Activated CD8-positive, alpha-beta memory T cell treated with anti-CD3 and anti-CD28 coated beads, Interleukin-2, amount 50 U/mL, for 24 hours (primary cell): Measurements from ENCODE around the gene SLC35E1.
"Not testable (repeated sequence)": the region's sequence is repeated elsewhere in the genome, so short reads cannot be mapped to it uniquely, and the experiment has no call there.

Experiments used
- DNase-seq: peaks from one replicate; pipeline ENCODE4 v3.0.0-alpha.2; 2020; ENCODE audit errors: extremely low read depth

Gene SLC35E1

GRCh38 chr19:16581971-16582343 lies 9.7 kb upstream of the SLC35E1 start:
- no peak for DNase-seq

DNA sequence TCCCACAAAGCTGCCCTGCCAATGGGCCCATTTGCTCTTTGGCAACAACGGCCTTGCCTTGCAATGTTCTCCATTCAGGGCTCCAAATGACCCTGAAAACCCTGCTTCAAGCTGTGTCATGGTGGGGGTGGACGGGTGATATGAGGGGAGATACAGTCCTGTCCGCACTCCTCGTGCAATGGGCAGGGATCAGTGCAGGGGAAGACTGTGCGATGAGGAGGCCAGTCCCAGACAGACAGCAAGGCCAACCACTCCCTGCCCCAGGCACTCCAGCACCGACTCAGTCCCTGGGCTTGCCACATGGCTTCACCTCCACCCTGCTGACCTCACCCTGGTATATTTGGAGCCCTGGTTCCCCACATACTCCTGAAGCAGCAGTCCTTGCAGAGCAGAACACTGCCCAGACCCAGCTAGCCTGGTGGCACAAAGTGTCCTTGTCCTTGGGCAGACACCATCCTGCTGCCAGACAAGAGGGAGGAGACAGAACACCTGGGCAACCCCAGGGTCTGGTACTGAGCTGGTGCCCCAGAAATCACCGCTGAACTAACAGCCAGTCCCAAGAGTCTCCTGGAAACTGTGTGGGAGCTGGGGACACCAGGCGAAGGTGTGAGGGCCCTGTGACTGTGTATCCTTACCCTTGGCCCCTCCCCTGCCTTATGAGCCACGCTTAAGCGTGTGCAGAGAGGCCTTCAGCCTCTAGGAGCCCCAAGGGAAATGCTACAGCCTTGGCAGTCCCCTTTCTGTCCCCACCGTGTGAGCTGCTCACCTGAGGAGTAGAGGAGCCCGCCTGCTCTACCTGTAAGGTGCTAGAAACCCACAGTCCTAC lies 9.1 kb upstream of the SLC35E1 start:
- DNase-seq, result no peak

DNA sequence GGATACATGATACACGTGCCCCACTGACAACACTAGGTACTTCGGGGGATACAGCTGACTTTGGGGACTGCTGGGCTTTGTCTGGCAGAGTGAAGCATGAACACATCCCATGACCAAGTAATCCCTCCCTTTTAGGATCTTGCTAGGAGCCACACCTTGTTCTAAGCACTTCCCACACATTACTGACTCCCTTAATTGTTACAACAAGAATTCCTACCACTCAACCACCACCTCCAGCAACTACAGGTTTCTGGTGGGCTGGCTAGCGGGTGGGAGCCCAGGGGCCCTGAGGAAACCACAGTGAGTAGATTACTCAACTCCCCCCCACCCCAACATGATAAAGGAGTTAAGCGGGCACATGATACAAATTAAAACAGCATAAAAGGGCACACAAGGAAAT lies 7.2 kb upstream of the SLC35E1 start:
- no peak for DNase-seq

GRCh38 chr19:16577531-16577985 lies 5.3 kb upstream of the SLC35E1 start:
- no peak for DNase-seq

GRCh38 chr19:16576690-16577530 lies 4.7 kb upstream of the SLC35E1 start:
- no peak for DNase-seq

DNA sequence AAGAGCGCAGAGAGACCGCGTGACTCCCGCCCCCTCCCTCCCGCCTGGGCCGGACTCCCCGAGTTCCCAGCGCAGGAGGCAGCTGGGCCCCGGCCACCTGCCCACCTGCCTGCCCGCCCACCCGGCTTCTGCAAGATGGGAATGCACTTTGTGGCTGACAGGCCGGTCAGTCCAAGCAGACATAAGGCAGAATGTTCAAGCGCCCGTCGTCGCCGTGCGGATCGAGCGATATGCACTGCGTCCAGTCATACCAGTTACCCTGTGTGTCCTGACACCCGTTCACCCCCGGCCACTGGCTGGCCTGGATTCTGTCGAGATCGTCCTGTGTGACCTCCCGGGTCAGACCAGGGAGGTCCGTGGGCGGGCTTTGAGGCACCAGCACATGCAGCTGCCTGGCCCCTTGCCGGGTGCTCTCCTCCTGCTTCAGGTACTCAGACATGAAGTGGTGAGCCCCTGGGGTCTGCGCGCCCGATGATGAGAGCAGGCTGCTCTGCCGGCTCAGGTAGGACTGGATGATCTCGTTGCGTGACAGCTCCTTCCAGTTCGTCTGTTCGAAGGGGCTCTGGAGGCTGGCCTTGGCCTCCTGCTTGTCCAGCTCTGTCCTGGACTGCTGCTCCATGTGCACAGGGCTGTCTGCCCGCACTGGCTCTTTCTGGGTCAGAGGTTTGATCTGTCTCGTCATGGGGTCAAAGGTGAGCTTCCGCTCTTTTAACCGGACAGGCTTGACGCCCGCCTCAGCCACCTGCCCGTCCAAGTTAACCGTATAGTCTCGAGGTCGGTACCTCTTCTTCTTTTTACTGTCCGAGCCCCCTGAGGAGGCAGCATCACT lies 3.9 kb upstream of the SLC35E1 start:
- no peak for DNase-seq

DNA sequence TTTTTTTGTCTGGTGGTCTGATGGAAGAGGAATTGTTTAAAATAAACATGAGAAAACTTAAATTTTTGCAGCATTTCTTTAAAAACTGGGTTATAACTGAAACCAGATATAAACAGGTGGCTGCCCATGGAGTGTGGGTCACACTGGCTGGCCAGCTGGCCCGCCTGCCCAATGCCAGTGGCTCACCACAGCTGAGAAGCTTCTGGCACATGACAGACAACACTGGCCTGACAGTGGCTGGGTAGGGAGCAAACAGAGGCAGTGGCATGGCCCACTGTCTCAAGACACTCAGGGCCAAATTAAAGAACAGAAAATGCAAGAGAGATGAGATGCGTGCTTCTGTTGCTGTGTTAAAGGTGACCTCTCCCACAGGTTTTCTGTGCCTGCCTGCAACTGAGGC lies 3.1 kb upstream of the SLC35E1 start:
- no peak for DNase-seq

GRCh38 chr19:16573925-16574324 lies 1.7 kb upstream of the SLC35E1 start:
- no peak for DNase-seq

- no peak for DNase-seq
Observed at GRCh38 chr19:16573296-16573695, 1.1 kb upstream of the SLC35E1 start.

DNA sequence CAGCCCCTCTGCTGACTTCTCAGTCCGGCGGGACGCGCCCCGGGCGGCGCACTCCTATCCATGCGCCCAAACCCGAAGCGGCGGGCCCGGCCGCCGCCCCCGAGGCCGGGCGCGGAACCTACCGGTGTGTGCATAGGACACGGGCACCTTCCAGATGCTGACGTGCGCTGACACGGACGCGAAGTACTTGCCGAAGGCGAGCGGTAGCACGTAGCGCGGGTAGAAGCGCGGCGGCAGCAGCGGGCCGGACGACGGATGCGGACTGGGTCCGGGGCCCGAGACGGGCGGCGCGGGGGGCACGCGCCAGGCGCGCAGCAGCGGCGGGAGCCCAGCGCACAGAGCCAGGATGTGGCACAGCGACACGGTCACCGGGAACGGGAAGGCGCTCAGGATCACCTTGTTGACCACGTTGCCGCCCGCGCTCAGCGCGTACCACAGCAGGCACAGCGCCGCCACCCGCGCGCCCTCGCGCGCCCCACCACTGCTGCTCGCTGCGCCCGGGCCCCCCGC lies 338 bp downstream of the SLC35E1 start:
- no peak for DNase-seq

GRCh38 chr19:16571283-16571682 lies 932 bp downstream of the SLC35E1 start:
- DNase-seq, result no peak

DNA sequence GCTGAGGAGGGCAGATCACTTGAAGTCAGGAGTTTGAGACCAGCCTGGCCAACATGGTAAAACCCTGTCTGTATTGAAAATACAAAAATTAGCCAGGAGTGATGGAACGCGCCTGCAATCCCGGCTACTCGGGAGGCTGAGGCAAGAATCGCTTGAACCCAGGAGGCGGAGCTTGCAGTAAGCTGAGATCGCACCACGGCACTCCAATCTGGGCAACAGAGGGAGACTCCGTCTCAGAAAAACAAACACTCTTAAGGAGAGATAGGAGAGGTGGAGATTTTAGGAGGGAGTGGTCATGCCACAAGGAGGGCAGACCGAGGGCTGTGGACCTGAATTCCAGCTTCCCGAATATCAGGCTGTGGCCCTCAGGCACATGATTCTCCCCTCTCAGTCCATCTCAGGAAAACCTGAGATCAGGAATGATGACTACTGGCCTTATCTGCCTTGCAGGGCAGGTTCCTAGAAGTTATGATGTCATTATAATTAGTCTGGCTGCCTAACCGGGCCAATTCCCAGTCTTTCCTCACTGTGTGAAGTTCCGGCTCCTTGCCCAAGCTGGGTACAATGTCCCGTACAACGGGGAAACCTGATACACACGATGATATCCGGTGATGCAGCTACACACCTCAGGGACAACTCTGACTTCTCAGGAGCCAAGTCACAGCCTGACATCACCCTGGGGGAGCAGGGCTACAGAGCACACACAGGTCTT lies 2.5 kb downstream of the SLC35E1 start:
- DNase-seq, result no peak

DNA sequence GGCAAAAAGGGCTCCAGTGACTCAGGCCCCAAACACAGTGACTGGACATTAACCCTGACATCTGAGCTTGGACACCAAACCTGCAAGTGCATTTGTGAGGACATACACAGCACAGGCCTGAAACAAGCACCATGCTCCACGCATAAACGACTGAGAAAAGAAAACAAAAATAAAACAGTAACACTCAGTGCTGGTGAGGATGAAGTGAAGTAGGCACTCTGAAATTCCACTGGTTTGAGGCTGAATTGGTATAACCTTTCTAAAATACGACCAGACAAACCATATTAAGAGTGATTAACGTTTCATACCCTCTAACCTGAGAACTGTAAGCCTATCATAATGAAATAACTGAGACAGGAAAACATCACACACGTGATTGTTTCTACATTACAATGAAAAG lies 5.5 kb downstream of the SLC35E1 start:
- DNase-seq, result no peak

DNA sequence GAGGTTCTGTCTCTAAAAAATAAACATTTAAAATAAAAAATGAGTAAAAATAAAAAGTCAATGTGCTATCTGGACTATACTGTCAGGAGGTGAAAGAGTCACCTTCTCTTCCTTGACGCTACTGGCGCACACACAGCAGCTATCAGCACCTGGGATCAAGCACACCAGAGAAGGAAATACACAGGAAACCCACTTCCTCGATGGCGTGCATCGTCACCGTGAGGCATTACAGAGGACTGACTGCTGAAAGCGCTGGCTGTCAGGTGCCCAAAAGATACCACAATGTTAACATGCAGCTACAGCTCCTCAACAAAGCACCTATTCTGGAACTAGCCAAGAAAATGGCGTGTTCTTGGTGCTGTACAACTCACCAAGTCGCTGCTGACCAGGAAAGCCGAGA lies 6.1 kb downstream of the SLC35E1 start:
- no peak for DNase-seq

DNA sequence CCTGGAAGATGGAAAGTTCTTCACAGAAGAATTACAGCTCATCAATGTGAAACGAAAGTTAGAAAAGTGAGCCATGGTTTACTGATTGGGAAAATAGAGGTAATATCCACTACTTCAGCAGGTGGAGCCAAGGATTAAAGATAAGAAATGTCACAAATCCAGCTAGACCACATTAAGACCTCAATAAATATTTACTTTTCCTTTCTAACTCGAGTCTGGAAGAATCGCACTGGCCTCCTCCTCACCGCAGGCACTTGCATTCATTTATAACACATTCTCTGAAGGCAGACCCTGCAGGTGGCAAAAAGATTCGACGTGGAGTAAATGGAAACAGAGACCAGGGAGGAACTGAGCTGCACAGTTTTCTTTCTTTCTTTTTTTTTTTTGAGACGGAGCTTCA lies 7.4 kb downstream of the SLC35E1 start:
- no peak for DNase-seq

DNA sequence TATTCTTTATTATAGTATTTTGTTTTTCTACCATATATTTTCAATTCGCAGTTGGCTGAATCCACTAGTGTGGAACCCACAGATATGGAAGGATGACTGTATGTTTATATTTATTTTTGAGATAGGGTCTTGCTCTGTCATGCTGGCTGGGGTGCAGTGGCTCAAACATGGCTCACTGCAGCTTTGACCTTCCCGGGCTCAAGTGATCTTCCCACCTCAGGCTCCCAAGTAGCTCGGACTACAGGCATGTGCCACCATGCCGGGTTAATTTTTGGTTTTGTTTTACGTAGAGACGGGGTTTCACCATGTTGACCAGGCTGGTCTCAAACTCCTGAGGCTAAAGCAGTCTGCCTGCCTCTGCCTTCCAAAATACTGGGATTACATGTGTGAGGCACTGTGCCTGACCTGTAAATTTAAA lies 9.6 kb downstream of the SLC35E1 start:
- DNase-seq, result no peak

DNA sequence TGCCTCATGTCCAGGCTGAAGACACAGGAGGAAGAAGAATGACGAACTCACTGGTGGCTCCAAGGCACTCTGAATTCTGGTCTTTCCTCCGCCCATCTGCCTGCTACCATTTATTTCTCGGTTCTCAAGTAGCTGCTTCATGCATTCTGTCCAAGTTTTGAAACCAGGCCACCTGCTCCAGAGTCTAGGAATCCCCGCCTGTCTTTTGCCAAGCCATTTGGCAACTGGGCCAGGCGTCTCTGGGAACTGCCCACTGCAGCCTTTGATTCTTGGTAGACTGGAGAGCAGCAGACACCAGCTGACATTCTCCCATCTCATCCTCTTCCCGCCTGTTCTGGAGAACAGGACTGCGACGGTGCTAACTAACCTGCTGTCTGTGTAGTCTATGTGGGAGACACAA lies 10.8 kb downstream of the SLC35E1 start:
- no peak for DNase-seq

DNA sequence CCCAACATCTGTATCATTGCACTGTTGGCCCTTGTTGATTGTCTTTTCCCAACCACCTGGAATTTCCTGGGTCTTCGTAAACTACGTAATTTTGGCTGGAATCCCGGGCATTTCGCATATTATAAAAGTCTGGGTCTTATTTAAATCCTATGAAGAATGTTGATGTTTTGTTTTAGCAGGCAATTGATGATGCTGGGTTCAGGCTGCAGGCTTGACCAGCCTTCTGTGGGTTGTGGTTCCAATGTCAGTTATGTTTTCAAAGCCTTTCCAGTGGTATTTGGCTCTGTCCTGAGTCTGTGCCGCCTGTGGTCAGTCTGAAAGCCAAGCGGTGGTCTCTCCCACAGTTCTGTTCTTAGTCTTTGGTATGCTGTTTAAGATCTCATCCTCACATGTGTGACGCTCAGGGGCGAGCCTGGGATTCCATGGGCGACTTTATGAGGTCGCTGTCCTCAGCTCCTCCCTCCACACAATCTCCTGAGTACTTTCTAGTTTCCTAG lies 12.4 kb downstream of the SLC35E1 start:
- DNase-seq, result no peak

DNA sequence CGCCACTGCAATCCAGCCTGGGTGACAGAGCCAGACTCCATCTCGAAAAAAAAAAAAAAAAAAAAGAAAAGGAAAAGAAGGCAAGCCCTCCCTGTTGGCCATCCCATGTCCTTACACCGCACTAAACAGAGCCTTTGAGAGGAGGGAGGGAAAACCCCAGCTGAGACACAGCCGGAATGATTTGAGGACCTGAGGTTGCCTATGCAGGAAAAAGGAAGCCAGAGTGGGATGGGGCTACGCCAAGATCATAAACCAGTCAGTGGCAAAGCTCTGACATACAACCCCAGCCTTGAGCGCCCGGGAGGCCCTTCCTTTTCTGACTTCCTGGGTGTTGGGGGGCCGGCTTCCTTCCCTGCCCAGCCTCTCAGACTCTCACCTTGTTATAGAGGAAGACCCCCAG lies 17.4 kb downstream of the SLC35E1 start:
- DNase-seq, result no peak

DNA sequence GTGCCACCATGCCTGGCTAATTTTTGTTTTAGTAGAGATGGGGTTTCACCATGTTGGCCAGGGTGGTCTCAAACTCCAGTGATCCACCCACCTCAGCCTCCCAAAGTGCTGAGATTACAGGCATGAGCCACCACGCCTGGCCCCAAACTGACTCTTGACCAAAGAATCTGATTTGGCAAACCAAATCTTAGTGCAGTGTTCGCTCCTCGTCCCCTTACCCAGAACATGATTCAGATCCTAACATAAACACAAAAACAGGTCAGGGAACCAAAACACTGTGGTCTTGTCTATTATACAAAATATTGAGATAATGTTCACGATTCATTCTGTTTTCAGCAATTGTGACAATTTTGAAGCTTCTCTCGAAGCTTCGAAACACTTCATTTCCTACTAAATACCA lies 20.3 kb downstream of the SLC35E1 start:
- not testable (repeated sequence) for DNase-seq

GRCh38 chr19:16548956-16549355 lies 23.3 kb downstream of the SLC35E1 start:
- no peak for DNase-seq
